Stomach (tissue), 9 donors: ENCODE measurements around the gene PLA2G4B. TPM values are rescaled to one million over a fixed set of nuclear protein-coding genes. Genes with fewer than 3 reads are reported as not detected.
A peak's percentile ranks its signal among the peaks of the same experiment; 100 is the strongest.

Source experiments
- DNase-seq, 2 donors: peaks; one replicate each; pipeline versions ENCODE4 v3.0.0 to v3.0.0-alpha.2; 2013 to 2019
- H3K27ac ChIP-seq, 5 donors: fragments of 200-600 bp in 4 of 5; sonication (generic) in 4 of 5; one replicate each; pipeline ENCODE4 v1.5.1; 2013 to 2019; ENCODE audit warnings: mild to moderate bottlenecking in 1 of 5, moderate library complexity in 1 of 5
- H3K27me3 ChIP-seq, 3 donors: fragments of 200-600 bp; sonication (generic); one replicate each; pipeline ENCODE4 v1.5.1; 2017 to 2019; ENCODE audit warnings: mixed run types in 1 of 3
- H3K36me3 ChIP-seq, 4 donors: fragments of 200-600 bp; sonication (generic); 1 replicate in 3 of 4; 2 replicates in 1 of 4; pipeline ENCODE4 v1.5.1; 2016 to 2019
- H3K4me1 ChIP-seq, 4 donors: fragments of 200-600 bp; sonication (generic); one replicate each; pipeline ENCODE4 v1.5.1; 2016 to 2019
- H3K4me3 ChIP-seq, 4 donors: fragments of 200-600 bp; sonication (generic) in 3 of 4; one replicate each; pipeline ENCODE4 v1.5.1; 2016 to 2019; ENCODE audit warnings: mild to moderate bottlenecking in 1 of 4
- H3K9me3 ChIP-seq, 4 donors: fragments of 200-600 bp; sonication (generic); one replicate each; pipeline ENCODE4 v1.5.1; 2016 to 2019
- CTCF ChIP-seq, 7 experiments: fragments of 450-650 bp in 4 of 7; fragments of 200-600 bp in 3 of 7; sonication (generic) in 3 of 7; IDR thresholded peaks; one replicate each; pipeline ENCODE4 v1.5.1; 2016 to 2019; ENCODE audit warnings: antibody characterized with exemption in 7 of 7, control low read depth in 2 of 7, mild to moderate bottlenecking in 1 of 7
- EP300 ChIP-seq: sonication (generic); formaldehyde crosslinking; IDR thresholded peaks from one replicate; pipeline ENCODE4 v1.6.1; 2017; ENCODE audit warnings: antibody characterized with exemption
- POLR2A ChIP-seq, 4 donors: fragments of 450-650 bp; IDR thresholded peaks; one replicate each; pipeline ENCODE4 v1.6.1; 2016; ENCODE audit warnings: antibody characterized with exemption in 4 of 4, control low read depth in 2 of 4, mild to moderate bottlenecking in 1 of 4, moderate library complexity in 1 of 4
- POLR2AphosphoS5 ChIP-seq, 3 donors: sonication (generic); formaldehyde crosslinking; IDR thresholded peaks; one replicate each; pipeline ENCODE4 v1.6.1; 2016; ENCODE audit warnings: antibody characterized with exemption in 3 of 3
- WGBS, 5 donors: extraction: QIAGEN DNeasy Blood & Tissue Kit in 3 of 5; methylation state at CpG; one replicate each; pipeline versions ENCODE4 v1.1.5 to v1.1.7; 2013 to 2018; 5-methylcytosine and 5-hydroxymethylcytosine counted together
- intact Hi-C: fragments of 100-400 bp; cut with DNase I; formaldehyde crosslinking; loops from one replicate; pipeline ENCODE4 v1.15.1; 2023; ENCODE audit warnings: low total_unique reads
- polyA plus RNA-seq, 3 donors: library from polyadenylated mRNA; stranded (reverse); fragments of 200-250 nt; gene quantifications; one replicate each; pipeline ENCODE4 v1.2.3, GENCODE V29; 2013
- total RNA-seq, 5 donors: library from RNA; depleted of rRNA; stranded (reverse); fragments of >200 nt; gene quantifications; one replicate each; pipeline versions ENCODE4 v1.1.0 to v1.2.3, GENCODE V29; 2014 to 2016
- donor health status: healthy with polysubstance abuse.
- donor health status: Bipolar disorder and iron deficiency.
- donor health status: healthy.

The PLA2G4B gene
- total and polyA plus RNA-seq, 8 donors, result 2.6 to 71.2 (median 14.0) TPM

GRCh38 chr15:41805711-41806110 lies 32.9 kb upstream of the PLA2G4B start:
- no peak for DNase-seq
- peak overlapping the region in 1 of 5 donors; percentile 42 for H3K27ac ChIP-seq
- intact Hi-C loops, result no loop called here
- no peaks in the 10 kb centered on the region for H3K27me3 ChIP-seq
- H3K36me3 ChIP-seq, result peaks cover 0 to 36% (median 16%) of the 10 kb centered on the region in 4 donors
- no peak for TF ChIP-seq CTCF (IDR thresholded peaks at IDR 0.05)
- no peak for TF ChIP-seq POLR2A (IDR thresholded peaks at IDR 0.05)
- H3K9me3 ChIP-seq, result no peaks in the 10 kb centered on the region
- no peak overlapping the region for H3K4me3 ChIP-seq
- 75 to 86% (median 78%) methylated on average over 3 of the region's 3 CpGs for WGBS, 5 donors
- H3K4me1 ChIP-seq, result peaks cover 0 to 33% (median 18%) of the 10 kb centered on the region in 4 donors

- TF ChIP-seq POLR2A (IDR thresholded peaks at IDR 0.05) (no peak), EP300 (no peak), POLR2AphosphoS5 (IDR thresholded peaks at IDR 0.05) (peak in 1 of 3 donors; percentile 27), CTCF (IDR thresholded peaks at IDR 0.05) (peak in 3 of 7 experiments; percentile 7 to 43 (median 18))
- peaks cover 0 to 27% (median 8%) of the 10 kb centered on the region in 4 donors for H3K36me3 ChIP-seq
- no peak overlapping the region for H3K4me3 ChIP-seq
- H3K4me1 ChIP-seq, result peaks cover 3 to 41% (median 20%) of the 10 kb centered on the region in 4 donors
- intact Hi-C loops, result no loop called here
- peak; percentile 65 to 72 for DNase-seq
- H3K27ac ChIP-seq, result no peak overlapping the region
- no peaks in the 10 kb centered on the region for H3K9me3 ChIP-seq
- 63 to 76% (median 74%) methylated on average over 8 to 10 of the region's 10 CpGs for WGBS, 5 donors
- no peaks in the 10 kb centered on the region for H3K27me3 ChIP-seq
Observed at GRCh38 chr15:41806291-41807181, 32.1 kb upstream of the PLA2G4B start.

- DNase-seq, result no peak
- Histone ChIP-seq H3K4me1 (peaks cover 3 to 40% (median 20%) of the 10 kb centered on the region in 4 donors), H3K4me3 (no peak overlapping the region), H3K36me3 (peaks cover 16 to 46% (median 26%) of the 10 kb centered on the region in 4 donors), H3K27ac (no peak overlapping the region), H3K9me3 (no peaks in the 10 kb centered on the region), H3K27me3 (no peaks in the 10 kb centered on the region)
- WGBS, 5 donors, result 75 to 94% (median 82%) methylated on average over 2 of the region's 2 CpGs
- TF ChIP-seq POLR2A (IDR thresholded peaks at IDR 0.05) (no peak), CTCF (IDR thresholded peaks at IDR 0.05) (no peak), EP300 (no peak), POLR2AphosphoS5 (IDR thresholded peaks at IDR 0.05) (no peak)
- intact Hi-C loops, result no loop called here
Observed at GRCh38 chr15:41809121-41809520, 29.5 kb upstream of the PLA2G4B start.

DNA sequence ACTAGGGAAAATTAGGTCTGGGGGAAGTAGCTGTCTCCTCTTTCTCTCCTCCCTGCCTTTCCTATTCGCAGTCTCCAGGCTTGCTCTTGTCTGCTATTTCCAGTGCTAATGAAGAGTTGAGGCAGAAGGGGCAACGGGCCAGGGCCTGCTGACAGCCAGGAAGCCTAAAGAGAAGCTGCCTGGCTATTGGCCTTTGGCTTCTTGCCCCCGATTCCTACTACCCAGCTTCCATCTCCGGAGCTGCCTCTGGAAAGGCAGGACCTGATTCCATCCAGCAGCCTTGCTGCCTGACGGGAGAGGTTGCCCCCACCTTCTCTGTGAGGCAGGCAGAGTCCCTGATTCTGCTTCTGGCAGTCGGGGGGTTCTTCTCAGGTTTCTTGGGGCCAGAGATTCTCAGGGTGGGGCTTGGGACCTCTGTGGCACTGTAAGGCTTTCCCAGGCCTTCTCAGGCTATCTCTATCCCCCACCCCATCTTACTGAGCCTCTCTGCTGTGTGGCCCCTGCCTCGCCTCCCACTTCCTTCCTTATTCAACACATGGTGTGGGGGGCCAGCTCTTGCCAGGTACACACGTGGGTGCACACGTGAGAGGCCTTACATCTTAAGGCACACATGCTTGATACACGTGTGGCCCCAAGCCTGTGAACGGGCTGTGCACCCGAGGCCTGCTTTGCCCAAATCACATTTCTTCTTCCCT lies 29.0 kb upstream of the PLA2G4B start:
- H3K27me3 ChIP-seq, result no peaks in the 10 kb centered on the region
- peaks cover 22 to 51% (median 32%) of the 10 kb centered on the region in 4 donors for H3K36me3 ChIP-seq
- intact Hi-C loops, result loop anchor here (5.0 kb wide), 1 partner anchor 37 kb away; the partner anchor contains the start of gene MAPKBP1
- TF ChIP-seq CTCF (IDR thresholded peaks at IDR 0.05), result no peak
- TF ChIP-seq EP300, result no peak
- TF ChIP-seq POLR2A (IDR thresholded peaks at IDR 0.05), result no peak
- no peak for TF ChIP-seq POLR2AphosphoS5 (IDR thresholded peaks at IDR 0.05)
- H3K4me3 ChIP-seq, result no peak overlapping the region
- H3K27ac ChIP-seq, result no peak overlapping the region
- 64 to 85% (median 82%) methylated on average over 9 to 12 of the region's 12 CpGs for WGBS, 5 donors
- H3K4me1 ChIP-seq, result peaks cover 3 to 35% (median 17%) of the 10 kb centered on the region in 4 donors
- no peaks in the 10 kb centered on the region for H3K9me3 ChIP-seq
- no peak for DNase-seq
